ENCODE results near the gene SH3PXD2A.

Gene SH3PXD2A

GRCh38 chr10:103552856-103553742 lies 302.3 kb downstream of the SH3PXD2A start:
- no peak for FAIRE-seq

- no peak for FAIRE-seq
Measured at GRCh38 chr10:103551619-103552602, 303.5 kb downstream of the SH3PXD2A start.

GRCh38 chr10:103550229-103550628 lies 305.1 kb downstream of the SH3PXD2A start:
- FAIRE-seq: no peak

GRCh38 chr10:103549349-103549685 lies 306.1 kb downstream of the SH3PXD2A start:
- FAIRE-seq: no peak

GRCh38 chr10:103548581-103549348 lies 306.6 kb downstream of the SH3PXD2A start:
- FAIRE-seq: no peak

GRCh38 chr10:103548006-103548405 lies 307.4 kb downstream of the SH3PXD2A start:
- no peak for FAIRE-seq

- FAIRE-seq: no peak
Measured at GRCh38 chr10:103547391-103547946, 307.9 kb downstream of the SH3PXD2A start.

- FAIRE-seq: no peak
Measured at GRCh38 chr10:103546401-103546800, 309.0 kb downstream of the SH3PXD2A start.

- no peak for FAIRE-seq
Measured at GRCh38 chr10:103545771-103546281, 309.6 kb downstream of the SH3PXD2A start.

GRCh38 chr10:103545366-103545765 lies 310.0 kb downstream of the SH3PXD2A start:
- no peak for FAIRE-seq

GRCh38 chr10:103544657-103545310 lies 310.6 kb downstream of the SH3PXD2A start:
- FAIRE-seq: no peak

Data from A204.1 (cell line).